ENCODE measurements around the gene ADRA1B.

DNA sequence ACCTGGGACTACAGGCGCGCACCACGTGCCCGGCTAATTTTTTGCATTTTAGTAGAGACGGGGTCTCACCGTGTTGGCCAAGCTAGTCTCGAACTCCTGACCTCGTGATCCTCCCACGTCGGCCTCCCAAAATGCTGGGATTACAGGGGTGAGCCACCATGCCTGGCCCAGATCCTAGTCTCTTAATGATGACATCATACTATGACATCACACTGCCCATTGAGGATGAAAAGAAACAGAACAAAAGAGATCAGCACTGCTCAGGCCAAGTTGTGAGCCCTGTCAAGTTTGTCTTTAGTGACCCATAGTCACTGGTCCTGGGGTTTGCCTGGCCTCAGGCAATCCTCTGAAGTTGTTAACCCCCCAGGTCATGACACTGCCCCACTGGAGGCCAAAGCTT is 21.3 kb downstream of the ADRA1B start:
- no peak for TF ChIP-seq POLR2A (IDR thresholded peaks at IDR 0.05)
- TF ChIP-seq, protein P1, sequence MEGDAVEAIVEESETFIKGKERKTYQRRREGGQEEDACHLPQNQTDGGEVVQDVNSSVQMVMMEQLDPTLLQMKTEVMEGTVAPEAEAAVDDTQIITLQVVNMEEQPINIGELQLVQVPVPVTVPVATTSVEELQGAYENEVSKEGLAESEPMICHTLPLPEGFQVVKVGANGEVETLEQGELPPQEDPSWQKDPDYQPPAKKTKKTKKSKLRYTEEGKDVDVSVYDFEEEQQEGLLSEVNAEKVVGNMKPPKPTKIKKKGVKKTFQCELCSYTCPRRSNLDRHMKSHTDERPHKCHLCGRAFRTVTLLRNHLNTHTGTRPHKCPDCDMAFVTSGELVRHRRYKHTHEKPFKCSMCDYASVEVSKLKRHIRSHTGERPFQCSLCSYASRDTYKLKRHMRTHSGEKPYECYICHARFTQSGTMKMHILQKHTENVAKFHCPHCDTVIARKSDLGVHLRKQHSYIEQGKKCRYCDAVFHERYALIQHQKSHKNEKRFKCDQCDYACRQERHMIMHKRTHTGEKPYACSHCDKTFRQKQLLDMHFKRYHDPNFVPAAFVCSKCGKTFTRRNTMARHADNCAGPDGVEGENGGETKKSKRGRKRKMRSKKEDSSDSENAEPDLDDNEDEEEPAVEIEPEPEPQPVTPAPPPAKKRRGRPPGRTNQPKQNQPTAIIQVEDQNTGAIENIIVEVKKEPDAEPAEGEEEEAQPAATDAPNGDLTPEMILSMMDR (IDR thresholded peaks at IDR 0.05), result no peak

All from Peyer's patch (tissue), 4 donors.